ENCODE results near the gene MYEOV.

GRCh38 chr11:69249311-69250185, 44.4 kb upstream of the MYEOV start:
- no peak for TF ChIP-seq GABPA (IDR thresholded peaks at IDR 0.05; ENCODE audit: borderline replicate concordance, insufficient read depth, low read length)
- no peak for TF ChIP-seq CTCF (IDR thresholded peaks at IDR 0.05; ENCODE audit: control extremely low read depth in 1 of 3, insufficient read depth in 1 of 3, low read depth in 1 of 3, low read length in 3 of 3)
- no peak for TF ChIP-seq POLR2A (IDR thresholded peaks at IDR 0.05; ENCODE audit: control extremely low read depth in 1 of 2, low read depth in 2 of 2, low read length in 2 of 2)
- no peak for TF ChIP-seq SIN3A (conservative IDR thresholded peaks at IDR 0.05 in 1 of 2, IDR thresholded peaks at IDR 0.05 in 1 of 2; ENCODE audit: low read depth in 1 of 2, low read length in 2 of 2)
- TF ChIP-seq SIX5 (IDR thresholded peaks at IDR 0.05; ENCODE audit: low read depth, low read length), result no peak
- TF ChIP-seq PHF8 (conservative IDR thresholded peaks at IDR 0.05; ENCODE audit: low read depth, low read length), result no peak
- no peak for TF ChIP-seq JUN (IDR thresholded peaks at IDR 0.05; ENCODE audit: low read depth, low read length)
- TF ChIP-seq TAF1 (IDR thresholded peaks at IDR 0.05; ENCODE audit: low read depth, low read length), result no peak

Measured in H1 (cell line).